ENCODE measurements around the gene PCSK7.
A peak's percentile ranks its signal among the peaks of the same experiment; 100 is the strongest.

Gene PCSK7

DNA sequence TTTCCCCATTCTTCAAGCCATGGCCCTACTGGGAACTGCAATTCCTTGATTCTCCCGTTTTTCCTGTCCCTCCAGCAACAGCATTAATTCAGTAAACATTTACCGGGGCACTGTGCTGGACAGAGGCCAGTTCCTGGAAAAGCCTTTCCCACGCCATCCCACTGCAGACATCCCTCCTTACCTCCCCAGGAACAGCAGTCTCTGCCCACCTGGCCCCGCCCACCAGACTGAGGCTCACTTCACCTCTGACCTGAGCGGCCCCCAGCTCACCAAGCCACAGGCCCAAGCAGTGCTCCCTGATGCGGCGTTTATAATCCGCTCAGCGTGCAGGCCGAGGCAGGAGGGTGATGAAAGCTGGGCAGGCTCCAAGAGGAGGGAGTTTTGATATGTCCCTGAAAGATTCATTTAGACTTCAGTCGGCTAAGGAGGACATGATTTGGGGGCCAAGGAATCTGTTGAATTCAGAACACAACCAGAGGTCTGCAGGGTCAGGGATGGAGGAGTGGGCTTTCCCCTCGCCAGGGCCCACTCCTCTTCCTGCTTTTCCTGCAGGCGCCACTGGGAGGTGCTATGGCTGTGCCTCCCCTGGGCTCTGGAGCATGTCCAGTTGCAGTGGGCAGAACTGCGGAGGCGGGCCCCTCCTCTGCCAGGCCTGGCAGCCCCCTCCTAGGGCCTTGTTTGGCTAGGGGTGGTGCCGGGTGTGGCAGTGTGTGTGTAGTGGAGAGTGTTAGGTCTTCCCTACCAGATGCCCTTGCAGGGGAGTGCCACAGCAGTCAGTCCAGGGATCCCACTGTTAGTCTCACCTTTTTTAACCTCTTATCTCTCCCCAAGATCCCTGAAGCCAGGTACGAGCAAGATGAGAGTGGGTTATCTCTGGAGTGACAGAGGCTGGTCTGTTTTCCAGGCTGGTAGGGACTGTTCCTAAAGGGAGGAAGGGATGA lies 34.1 kb downstream of the PCSK7 start (continued):
- TF ChIP-seq BCL11B (tag by site-specific recombination; IDR thresholded peaks at IDR 0.05; ENCODE audit: low read depth) (no peak), ZNF132 (tag by site-specific recombination; IDR thresholded peaks at IDR 0.05; ENCODE audit: borderline replicate concordance) (no peak), ZNF785 (tag by site-specific recombination; IDR thresholded peaks at IDR 0.05) (no peak), EGR2 (tag by site-specific recombination; IDR thresholded peaks at IDR 0.05; ENCODE audit: low read depth) (peak; percentile 52; the same call in 1 of the 2 replicates), ZNF433 (tag by site-specific recombination; IDR thresholded peaks at IDR 0.05; ENCODE audit: low read depth) (no peak), ZFHX2 (tag by site-specific recombination; conservative IDR thresholded peaks at IDR 0.05) (peak; percentile 80), PRDM1 (tag by site-specific recombination; IDR thresholded peaks at IDR 0.05) (no peak), IKZF3 (tag by site-specific recombination; IDR thresholded peaks at IDR 0.05) (no peak), ZSCAN30 (tag by site-specific recombination; IDR thresholded peaks at IDR 0.05) (no peak), GLI4 (tag by site-specific recombination; IDR thresholded peaks at IDR 0.05) (no peak), ZNF248 (tag by site-specific recombination; IDR thresholded peaks at IDR 0.05) (no peak), ZNF670 (tag by site-specific recombination; IDR thresholded peaks at IDR 0.05; ENCODE audit: low read depth) (no peak), ZNF112 (tag by site-specific recombination; IDR thresholded peaks at IDR 0.05) (no peak), ZNF624 (tag by site-specific recombination; IDR thresholded peaks at IDR 0.05) (no peak), ZNF24 (tag by site-specific recombination; IDR thresholded peaks at IDR 0.05) (no peak), GFI1B (tag by site-specific recombination; IDR thresholded peaks at IDR 0.05) (no peak)
- TF ChIP-seq, protein P1, sequence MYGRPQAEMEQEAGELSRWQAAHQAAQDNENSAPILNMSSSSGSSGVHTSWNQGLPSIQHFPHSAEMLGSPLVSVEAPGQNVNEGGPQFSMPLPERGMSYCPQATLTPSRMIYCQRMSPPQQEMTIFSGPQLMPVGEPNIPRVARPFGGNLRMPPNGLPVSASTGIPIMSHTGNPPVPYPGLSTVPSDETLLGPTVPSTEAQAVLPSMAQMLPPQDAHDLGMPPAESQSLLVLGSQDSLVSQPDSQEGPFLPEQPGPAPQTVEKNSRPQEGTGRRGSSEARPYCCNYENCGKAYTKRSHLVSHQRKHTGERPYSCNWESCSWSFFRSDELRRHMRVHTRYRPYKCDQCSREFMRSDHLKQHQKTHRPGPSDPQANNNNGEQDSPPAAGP (tag by site-specific recombination; IDR thresholded peaks at IDR 0.05): no peak
- TF ChIP-seq, protein P2, sequence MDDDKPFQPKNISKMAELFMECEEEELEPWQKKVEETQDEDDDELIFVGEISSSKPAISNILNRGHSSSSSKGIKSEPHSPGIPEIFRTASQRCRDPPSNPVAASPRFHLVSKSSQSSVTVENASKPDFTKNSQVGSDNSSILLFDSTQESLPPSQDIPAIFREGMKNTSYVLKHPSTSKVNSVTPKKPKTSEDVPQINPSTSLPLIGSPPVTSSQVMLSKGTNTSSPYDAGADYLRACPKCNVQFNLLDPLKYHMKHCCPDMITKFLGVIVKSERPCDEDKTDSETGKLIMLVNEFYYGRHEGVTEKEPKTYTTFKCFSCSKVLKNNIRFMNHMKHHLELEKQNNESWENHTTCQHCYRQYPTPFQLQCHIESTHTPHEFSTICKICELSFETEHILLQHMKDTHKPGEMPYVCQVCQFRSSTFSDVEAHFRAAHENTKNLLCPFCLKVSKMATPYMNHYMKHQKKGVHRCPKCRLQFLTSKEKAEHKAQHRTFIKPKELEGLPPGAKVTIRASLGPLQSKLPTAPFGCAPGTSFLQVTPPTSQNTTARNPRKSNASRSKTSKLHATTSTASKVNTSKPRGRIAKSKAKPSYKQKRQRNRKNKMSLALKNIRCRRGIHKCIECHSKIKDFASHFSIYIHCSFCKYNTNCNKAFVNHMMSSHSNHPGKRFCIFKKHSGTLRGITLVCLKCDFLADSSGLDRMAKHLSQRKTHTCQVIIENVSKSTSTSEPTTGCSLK (tag by site-specific recombination; IDR thresholded peaks at IDR 0.05): no peak
- TF ChIP-seq, protein P3, sequence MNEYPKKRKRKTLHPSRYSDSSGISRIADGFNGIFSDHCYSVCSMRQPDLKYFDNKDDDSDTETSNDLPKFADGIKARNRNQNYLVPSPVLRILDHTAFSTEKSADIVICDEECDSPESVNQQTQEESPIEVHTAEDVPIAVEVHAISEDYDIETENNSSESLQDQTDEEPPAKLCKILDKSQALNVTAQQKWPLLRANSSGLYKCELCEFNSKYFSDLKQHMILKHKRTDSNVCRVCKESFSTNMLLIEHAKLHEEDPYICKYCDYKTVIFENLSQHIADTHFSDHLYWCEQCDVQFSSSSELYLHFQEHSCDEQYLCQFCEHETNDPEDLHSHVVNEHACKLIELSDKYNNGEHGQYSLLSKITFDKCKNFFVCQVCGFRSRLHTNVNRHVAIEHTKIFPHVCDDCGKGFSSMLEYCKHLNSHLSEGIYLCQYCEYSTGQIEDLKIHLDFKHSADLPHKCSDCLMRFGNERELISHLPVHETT (tag by site-specific recombination; IDR thresholded peaks at IDR 0.05): no peak

DNA sequence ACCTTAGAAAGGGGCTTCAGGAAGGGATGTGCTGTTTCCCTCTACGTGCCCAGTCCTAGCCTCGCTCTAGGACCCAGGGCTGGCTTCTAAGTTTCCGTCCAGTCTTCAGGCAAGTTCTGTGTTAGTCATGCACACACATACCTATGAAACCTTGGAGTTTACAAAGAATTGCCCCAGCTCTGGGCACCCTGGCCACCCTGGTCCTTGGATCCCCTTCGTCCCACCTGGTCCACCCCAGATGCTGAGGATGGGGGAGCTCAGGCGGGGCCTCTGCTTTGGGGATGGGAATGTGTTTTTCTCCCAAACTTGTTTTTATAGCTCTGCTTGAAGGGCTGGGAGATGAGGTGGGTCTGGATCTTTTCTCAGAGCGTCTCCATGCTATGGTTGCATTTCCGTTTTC lies 34.9 kb downstream of the PCSK7 start:
- H3K36me3 ChIP-seq (ENCODE audit: control insufficient read depth in 2 of 2, insufficient read depth in 1 of 2, low read length in 2 of 2): peaks cover 0 to 40% of the 10 kb centered on the region in 2 experiments; a peak in 1 of 3 replicates
- H3K27ac ChIP-seq (ENCODE audit: extremely low read depth, low read depth, low read length): no peak overlapping the region
- no peak overlapping the region for H3K4me3 ChIP-seq (ENCODE audit: low read depth, low read length)
- no peaks in the 10 kb centered on the region for H3K9me3 ChIP-seq (ENCODE audit: control insufficient read depth, insufficient read depth, low read depth, low read length)
- ChIA-PET POLR2A (no interaction called here), CTCF (interaction anchor here (0.5 to 2.4 kb wide), 6 partner anchors 19 to 710 kb away, joined by 3 to 10 read pairs (median 3); no protein-coding TSS in a partner anchor)
- no peaks in the 10 kb centered on the region for H3K4me1 ChIP-seq (ENCODE audit: control insufficient read depth, insufficient read depth, low read length)
- TF ChIP-seq ZNF544 (tag by site-specific recombination; IDR thresholded peaks at IDR 0.05) (no peak), HOXA7 (CRISPR knock-in tag; IDR thresholded peaks at IDR 0.05; ENCODE audit: borderline replicate concordance) (no peak), ZNF398 (tag by site-specific recombination; IDR thresholded peaks at IDR 0.05) (no peak), ZNF701 (tag by site-specific recombination; IDR thresholded peaks at IDR 0.05) (no peak), KLF9 (tag by site-specific recombination; IDR thresholded peaks at IDR 0.05; ENCODE audit: low read depth) (no peak), ZNF548 (tag by site-specific recombination; IDR thresholded peaks at IDR 0.05) (no peak), MYNN (tag by site-specific recombination; IDR thresholded peaks at IDR 0.05; ENCODE audit: borderline replicate concordance) (no peak)
- TF ChIP-seq, protein P4, sequence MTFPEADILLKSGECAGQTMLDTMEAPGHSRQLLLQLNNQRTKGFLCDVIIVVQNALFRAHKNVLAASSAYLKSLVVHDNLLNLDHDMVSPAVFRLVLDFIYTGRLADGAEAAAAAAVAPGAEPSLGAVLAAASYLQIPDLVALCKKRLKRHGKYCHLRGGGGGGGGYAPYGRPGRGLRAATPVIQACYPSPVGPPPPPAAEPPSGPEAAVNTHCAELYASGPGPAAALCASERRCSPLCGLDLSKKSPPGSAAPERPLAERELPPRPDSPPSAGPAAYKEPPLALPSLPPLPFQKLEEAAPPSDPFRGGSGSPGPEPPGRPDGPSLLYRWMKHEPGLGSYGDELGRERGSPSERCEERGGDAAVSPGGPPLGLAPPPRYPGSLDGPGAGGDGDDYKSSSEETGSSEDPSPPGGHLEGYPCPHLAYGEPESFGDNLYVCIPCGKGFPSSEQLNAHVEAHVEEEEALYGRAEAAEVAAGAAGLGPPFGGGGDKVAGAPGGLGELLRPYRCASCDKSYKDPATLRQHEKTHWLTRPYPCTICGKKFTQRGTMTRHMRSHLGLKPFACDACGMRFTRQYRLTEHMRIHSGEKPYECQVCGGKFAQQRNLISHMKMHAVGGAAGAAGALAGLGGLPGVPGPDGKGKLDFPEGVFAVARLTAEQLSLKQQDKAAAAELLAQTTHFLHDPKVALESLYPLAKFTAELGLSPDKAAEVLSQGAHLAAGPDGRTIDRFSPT (tag by site-specific recombination; IDR thresholded peaks at IDR 0.05): no peak
- TF ChIP-seq, protein P1 (tag by site-specific recombination; IDR thresholded peaks at IDR 0.05): no peak

Measured in HEK293 (cell line).